HTR-8/SVneo (cell line): ENCODE measurements around the gene FAM8A1.
A peak's percentile ranks its signal among the peaks of the same experiment; 100 is the strongest.
"Not testable (repeated sequence)": the region's sequence is repeated elsewhere in the genome, so short reads cannot be mapped to it uniquely, and the experiment has no call there.

Experiments
- DNase-seq: peaks from one replicate; pipeline ENCODE4 v3.0.0; 2011; ENCODE audit warnings: low spot score, mixed read lengths; ENCODE audit not compliant: insufficient read length
- FAIRE-seq: peaks from 2 replicates; lab custom pipeline; 2011; peaks lifted over from hg19 to GRCh38; lab: Jason Lieb, UNC

Gene FAM8A1, protein sequence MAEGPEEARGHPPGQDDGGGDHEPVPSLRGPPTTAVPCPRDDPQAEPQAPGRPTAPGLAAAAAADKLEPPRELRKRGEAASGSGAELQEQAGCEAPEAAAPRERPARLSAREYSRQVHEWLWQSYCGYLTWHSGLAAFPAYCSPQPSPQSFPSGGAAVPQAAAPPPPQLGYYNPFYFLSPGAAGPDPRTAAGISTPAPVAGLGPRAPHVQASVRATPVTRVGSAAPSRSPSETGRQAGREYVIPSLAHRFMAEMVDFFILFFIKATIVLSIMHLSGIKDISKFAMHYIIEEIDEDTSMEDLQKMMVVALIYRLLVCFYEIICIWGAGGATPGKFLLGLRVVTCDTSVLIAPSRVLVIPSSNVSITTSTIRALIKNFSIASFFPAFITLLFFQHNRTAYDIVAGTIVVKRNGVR

DNA sequence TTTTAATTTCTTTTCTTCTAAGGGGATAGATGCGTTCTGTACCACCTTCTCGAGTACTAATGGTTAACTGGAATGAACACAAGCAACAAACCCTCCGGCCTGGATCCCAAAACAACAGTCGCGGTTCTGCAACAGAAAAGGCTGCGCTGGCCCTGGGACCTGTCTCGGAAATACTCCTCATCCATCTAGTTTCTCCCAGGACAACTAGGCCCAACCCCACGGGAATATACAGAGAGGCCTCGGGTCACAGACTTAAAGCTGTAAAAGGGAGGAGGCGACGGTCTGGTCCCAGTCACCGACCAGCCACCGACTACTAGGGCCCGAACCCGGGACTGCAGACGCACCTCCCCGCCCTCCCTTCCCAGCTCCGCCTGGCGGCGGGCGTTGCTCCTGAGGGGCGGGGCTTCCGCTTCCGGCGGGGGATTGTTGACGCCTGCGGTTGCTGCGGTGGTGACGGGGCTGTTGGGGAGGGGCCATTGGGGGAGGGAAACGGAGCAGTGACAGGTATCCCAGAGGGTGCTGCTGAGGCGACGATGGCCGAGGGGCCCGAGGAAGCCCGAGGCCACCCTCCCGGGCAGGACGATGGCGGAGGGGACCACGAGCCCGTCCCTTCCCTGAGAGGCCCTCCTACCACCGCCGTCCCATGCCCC, at the start of gene FAM8A1:
FAM8A1 (plus strand) TSS at position 426 of the 650 bp plus-strand sequence; CDS start at position 534, 108 bp downstream.
- DNase-seq: peak; percentile 93
- FAIRE-seq: peak; percentile 95

DNA sequence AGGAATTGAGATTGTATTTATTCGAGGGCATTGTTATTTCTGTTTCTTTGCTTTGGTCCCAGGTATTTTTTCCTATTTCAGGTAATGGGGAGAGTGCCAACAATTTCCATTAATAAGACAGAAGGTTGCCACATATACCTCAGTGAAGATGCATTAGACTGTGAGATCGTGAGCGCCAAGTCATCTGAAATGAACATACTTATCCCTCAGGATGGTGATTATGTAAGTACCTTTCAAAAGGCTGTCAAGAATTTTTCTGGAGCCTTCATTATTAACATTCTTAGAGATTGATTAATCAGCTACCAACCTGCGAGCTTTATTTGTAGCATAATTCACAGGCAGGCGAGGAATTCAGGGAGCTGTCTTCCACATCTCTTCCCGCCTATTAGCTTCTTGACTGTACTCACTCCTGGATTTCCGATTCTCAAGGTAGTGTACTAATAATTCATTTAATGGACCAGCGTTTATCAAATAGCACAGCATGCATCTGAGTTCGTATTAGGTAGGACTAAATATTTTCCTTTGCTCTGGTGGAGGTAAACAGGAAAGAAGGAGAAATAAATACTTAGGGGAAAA, 48.6 kb upstream of the FAM8A1 start:
- DNase-seq: no peak

DNA sequence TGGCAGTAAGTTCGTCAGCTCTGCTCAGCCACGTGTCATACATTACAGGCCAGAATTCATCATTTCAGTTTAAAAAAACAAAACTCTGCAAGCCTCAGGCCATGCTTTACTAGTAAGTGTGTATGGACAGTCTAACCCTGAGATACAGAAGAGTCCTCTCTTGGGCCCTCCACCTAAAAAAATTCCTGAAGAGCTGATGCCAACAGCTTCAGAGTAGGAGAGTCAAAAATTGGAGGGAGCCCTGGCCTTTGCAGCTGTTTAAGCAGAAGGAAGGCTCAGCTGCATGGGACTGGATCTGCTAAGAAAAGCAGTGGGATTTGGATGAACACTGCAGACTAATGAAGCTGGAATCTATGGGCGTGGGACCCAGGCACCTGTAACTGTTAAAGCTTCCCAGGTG, 47.2 kb upstream of the FAM8A1 start:
- DNase-seq: no peak
- no peak for FAIRE-seq

More for the DNA sequence above, 48.6 kb upstream of the FAM8A1 start:
- no peak for FAIRE-seq

DNA sequence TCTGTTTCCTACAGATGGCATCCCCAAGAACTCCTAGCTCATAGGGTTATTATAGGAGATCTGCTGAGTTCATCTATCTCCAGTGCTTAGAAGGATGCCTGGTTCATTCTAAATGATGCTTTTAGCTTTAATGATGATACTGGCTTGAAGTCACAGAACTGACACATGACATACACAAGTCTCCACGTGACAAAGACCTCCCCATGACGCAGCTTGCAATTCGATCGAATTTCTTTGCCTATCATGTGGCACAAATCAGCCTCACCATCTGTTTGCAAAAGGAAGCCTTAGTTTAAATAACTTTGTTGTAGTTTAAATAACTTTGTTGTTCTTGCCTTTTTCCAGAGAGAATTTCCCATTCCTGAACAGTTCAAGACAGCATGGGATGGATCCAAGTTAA, 44.1 kb upstream of the FAM8A1 start:
- no peak for FAIRE-seq
- no peak for DNase-seq

DNA sequence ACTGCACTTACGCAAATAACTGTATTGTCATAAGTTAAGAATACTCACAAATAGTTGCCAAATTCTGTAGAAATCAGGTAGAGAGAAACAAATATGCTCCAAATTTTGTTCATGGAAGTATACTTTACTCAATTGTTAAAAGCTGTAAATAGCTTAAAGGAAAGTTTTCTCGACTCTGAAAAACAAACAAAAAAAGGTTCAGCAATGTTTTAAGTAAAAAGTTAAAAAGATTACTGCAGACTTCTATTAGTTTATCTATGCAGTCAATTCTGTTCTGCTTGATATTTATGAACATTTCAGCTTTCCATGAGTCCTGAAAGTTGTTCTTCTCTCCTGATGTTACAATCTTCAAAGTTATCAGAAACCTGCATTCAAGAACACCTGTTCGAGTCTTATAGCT, 37.5 kb upstream of the FAM8A1 start:
- DNase-seq (no peak), FAIRE-seq (no peak)

DNA sequence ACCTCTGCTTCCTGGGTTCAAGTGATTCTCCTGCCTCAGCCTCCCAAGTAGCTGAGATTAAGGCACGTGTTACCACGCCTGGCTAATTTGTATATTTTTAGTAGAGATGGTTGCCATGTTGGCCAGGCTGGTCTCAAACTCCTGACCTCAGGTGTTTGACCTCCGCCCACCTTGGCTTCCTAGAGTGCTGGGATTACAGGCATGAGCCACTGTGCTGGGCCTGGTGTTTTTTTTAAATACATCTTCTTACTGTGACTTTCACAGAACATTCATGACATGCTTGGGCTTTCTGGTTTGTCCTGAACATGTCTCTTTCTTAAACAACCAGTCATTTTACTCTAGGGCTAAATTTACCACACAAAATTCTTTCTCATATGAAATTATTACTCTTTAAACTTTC, 34.7 kb upstream of the FAM8A1 start:
- DNase-seq (no peak), FAIRE-seq (no peak)

DNA sequence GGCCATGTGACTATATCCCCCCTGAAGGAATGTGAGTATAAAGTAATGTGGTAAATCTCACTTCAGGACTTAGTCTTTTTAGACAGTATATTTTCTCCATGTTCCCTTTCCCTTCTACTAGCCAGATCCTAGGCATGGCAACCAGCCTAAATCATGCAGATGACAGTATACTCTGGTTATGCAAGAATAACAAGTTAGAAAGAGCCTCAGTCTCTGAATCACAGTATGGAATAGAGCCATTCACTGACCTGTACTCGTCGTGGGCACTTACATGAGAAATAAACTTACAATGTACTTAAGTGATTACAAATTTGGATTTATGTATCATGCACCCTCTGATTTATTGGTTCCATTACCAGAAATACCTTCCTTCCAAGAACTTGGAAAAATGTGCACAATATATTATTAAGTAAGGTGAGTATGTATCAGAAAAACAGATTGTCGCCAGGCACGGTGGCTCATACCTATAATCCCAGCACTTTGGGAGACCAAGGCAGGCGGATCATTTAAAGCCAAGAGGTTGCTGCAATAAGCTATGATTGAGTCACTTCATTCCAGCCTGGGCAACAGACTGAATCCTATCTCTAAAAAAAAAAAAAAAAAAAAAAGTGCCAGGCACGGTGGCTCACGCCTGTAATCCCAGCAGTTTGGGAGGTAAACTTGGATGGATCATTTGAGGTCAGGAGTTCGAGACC, 25.1 kb upstream of the FAM8A1 start:
- no peak for DNase-seq

DNA sequence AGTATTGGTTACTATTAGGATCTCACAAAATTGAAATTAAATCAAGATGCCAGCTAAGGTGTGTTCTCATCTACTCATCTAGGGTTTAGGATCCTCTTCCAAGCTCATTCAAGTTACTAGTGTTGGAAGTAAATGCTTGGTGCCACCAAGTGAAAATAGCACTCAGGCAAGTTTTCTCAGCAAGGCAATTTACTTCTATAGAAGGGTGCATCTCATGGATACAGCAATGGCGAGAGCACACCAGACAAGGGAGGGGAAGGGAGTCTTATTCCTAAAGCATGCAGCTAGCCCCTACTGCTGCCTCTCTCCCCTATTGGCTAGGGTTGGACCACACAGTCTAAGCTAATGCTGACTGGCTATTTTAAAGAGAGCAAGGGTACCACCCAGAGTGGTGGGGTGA, 23.0 kb upstream of the FAM8A1 start:
- no peak for DNase-seq
- FAIRE-seq: no peak

More for the DNA sequence above, 25.1 kb upstream of the FAM8A1 start:
- peak; percentile 13 for FAIRE-seq

DNA sequence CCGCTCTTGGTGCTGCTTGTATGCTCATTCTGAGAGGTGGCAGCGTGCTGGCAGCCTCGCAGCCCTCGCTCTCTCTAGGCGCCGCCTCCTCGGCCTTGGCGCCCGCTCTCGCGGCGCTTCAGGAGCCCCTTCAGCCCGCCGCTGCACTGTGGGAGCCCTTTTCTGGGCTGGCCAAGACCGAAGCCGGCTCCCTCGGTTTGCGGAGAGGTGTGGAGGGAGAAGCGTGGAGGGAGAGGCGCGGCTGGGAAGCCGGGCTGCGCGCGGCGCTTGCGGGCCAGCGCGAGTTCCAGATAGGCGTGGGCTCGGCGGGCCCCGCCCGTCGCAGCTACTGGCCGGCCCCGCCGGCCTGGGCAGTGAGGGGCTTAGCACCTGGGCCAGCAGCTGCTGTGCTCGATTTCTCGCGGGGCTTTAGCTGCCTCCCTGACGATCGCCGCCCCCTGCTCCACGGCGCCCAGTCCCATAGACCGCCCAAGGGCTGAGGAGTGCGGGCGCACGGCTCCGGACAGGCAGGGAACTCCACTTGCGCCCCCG, 19.5 kb upstream of the FAM8A1 start:
- FAIRE-seq (no peak), DNase-seq (no peak)

DNA sequence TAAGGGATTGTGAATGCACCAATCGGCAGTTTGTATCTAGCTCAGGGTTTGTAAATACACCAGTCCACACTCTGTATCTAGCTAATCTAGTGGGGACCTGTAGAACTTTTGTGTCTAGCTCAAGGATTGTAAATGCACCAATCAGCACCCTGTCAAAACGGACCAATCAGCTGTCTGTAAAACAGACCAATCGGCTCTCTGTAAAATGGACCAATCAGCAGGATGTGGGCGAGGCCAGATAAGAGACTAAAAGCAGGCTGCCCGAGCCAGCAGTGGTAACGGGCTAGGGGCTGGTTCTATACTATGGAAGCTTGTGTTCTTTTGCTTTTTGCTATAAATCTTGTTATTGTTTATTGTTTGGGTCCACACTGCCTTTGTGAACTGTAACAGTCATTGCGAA, 18.8 kb upstream of the FAM8A1 start:
- not testable (repeated sequence) for DNase-seq, FAIRE-seq

DNA sequence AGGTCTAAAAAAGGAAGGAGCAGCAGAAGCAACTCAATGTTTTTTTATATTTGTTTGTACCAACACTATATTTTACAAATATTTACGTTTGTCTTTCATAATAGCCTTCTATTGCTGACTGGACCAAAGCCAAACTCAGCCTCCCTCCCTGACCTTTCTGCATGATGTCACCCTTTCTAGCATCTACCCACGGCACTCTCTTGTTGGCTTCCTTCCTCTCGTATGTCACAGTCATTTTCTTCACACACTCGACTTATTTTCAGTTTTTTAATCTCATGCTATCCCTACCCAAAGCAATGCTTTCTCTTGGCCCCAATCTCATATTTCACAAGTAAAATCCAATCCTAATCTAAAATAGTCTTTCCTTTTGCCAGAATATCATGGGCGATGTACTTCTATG, 16.3 kb upstream of the FAM8A1 start:
- no peak for FAIRE-seq
- peak; percentile 15 for DNase-seq

DNA sequence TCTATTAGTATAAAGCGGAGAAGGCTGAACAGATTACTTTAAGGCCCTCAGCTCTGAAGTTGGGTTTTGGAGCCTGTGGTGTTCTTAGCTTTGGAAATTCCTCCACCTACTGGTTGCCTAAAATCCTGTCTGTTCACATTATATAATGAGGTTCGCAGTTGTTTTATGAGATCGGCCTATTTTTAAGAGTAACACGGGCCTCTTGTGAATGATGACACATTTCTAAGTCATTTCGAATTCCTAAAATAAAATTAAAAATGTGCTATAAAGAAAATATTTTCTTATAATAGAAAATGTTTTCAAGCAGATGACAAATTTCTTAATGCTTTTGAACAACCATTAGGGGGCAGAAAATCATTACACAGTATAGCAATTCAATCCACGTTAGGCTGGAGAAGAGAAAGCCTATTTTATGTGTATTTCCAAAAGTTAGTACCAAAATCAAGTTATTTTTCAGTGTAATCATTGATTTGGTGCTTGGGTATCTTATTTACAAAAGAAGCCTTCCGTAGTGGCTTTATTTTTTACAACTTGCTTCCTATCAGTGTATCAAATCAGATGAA, 15.8 kb upstream of the FAM8A1 start:
- DNase-seq (peak; percentile 77), FAIRE-seq (no peak)

DNA sequence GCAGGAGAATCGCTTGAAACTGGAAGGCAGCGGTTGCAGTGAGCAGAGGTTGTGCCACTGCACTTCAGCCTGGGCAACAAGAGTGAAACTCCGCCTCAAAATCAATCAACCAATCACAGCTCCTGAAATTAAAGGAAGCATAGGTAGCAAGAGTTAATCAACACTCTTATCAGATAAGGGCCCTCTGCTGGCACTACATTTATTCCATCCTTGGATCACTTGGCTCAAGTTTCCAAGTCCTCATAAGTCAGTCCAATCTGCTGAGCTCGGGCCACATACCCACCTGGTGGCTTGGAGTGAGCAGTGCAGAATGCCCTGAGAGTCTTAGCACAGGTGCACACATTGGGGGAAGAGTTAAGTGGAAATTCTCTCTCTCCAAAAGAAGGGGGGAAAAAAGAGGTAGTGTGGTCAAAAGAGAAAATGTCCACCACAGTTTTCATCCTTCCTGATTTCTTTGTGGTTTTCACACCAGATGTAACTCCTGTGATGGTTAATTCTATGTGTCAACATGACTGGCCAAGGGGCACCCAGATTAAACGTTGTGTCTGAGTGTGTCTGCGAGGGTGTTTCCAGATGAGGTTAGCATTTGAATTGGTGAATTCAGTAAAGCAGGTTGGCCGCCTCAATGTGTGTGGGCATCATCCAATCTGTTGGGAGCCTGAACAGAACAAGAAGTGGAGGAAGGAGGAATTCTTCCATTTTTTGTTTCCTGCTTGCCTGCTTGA, 14.2 kb upstream of the FAM8A1 start:
- no peak for DNase-seq
- FAIRE-seq: no peak

DNA sequence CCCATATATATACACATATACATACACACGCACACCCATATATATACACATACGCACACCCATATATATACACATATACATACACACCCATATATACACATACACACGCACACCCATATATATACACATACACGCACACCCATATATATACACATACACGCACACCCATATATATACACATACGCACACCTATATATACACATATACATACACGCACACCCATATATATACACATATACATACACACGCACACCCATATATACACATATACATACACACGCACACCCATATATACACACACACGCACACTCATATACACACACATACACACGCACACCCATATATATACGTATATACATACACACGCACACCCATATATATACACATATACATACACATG, 13.5 kb upstream of the FAM8A1 start:
- DNase-seq: not testable (repeated sequence)
- FAIRE-seq: peak; percentile 85

DNA sequence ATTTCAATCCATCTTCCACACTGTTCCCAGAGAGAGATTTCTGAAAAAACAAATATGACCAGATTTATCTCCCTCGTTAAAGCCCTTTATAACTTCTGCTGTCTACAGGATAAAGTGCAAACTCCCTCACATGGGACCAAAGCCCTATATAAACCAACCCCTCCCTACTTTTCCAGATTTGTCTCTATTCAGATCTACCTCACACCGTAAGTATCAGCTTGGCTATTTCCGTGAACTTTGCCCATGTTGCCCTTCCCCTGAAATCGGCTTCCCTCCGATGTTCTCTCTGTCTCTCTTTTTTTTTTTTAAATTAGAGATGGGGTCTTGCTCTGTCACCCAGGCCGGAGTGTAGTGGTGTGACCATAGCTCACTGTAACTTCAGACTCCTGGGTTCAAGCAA, 12.1 kb upstream of the FAM8A1 start:
- no peak for DNase-seq
- no peak for FAIRE-seq

DNA sequence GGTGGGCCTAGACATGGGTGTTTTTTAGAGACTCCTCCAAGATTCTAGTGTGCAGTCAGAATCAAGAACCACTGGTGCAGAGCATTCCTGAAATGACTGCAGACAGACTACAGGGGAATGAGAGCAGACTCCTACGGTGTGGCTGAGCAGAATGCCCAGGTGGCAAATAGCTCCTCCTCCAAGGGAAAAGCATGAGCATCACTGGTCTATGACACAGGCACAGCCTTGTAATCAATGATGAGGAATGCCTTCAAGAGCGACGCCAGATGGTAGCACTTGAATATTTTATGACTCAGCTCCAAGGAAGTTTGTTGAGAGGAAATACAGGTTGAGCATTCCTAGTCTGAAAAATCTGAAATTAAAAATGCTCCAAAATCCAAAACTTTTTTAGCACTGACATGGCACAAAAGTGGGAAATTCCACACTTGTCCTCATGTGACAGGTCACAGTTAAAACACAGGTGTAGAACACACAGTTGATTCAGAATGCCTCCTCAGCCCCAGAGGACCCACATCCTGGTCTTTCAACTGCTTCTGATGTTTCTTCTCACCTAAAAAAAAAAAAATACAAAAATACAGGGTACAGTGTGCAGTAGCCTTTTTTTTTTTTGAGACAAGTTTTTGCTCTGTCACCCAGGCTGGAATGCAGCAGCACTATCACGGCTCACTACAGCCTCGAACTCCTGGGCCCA, 10.6 kb upstream of the FAM8A1 start:
- DNase-seq: peak; percentile 83
- peak; percentile 98 for FAIRE-seq

DNA sequence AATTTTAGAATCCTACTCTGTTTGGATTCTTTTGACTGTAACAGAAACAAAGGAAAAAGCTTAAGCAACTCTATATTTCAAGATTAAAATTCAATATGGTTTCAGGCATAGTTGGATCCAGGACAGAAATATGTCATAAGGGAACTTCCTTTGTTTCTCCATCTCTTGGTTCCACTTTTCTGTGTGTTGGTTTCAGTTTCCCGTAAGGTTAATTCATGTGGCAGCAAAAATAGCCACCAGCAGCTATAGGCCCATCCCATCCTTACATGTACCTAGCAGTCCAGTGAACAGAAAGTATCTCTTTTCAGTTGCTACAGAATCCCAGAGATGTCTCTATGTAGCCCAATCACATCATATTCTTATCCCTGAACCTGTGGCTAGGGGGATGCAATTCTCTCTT, 8.8 kb upstream of the FAM8A1 start:
- DNase-seq: no peak
- no peak for FAIRE-seq

DNA sequence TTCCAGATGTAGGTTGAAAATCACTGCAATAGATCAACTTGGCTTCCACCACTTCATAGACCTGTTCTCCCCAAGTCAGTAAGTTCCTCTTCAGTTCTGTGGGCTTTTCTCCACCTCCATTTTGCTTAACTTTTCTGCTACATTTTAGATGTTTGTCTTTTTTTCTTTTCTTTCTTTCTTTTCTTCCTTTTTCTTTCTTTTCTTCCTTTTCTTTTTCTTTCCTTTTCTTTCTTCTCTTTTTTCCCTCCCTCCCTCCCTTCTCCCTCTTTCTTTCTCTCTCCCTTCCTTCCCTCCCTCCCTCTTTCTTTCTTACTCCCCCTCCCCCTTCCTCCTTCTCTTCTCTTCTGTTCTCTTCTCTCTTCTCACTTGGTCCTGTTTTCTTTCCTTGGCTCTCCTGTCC, 6.9 kb upstream of the FAM8A1 start:
- FAIRE-seq (no peak), DNase-seq (no peak)

DNA sequence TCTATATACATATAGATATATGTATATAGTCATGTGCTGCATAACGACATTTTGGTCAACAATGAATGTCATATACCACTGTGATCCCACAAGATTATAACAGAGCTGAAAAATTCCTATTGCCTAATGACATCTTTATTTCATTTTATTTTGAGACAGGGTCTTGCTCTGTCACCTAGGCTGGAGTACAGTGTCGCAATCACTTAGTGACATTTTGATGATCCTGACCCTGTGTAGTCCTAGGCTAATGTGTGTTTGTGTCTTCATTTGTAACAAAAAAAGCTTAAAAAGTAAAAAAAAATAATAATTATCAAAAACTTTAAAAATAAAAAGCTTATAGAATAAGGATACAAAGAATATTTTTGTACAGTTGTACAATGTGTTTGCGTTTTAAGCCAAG, 4.0 kb upstream of the FAM8A1 start:
- DNase-seq (no peak), FAIRE-seq (no peak)
